B cell (primary cell): ENCODE data around the gene STAT1. TPM values are rescaled to one million over a fixed set of nuclear protein-coding genes. Genes with fewer than 3 reads are reported as not detected.

Experiments
- ATAC-seq: fragments of 200-7000 bp; cut with Tn5 transposase; one replicate; pipeline ENCODE4 v1.10.0; 2021; ENCODE audit warnings: low read depth, mild to moderate bottlenecking, moderate number of reproducible peaks, moderate library complexity
- CTCF ChIA-PET: fragments of 350-600 bp; sonication (Branson Sonifier 250); formaldehyde crosslinking; loops from one replicate; lab custom pipeline; 2021; ENCODE audit warnings: antibody characterized with exemption, inconsistent platforms; lab: Charles Lee
- POLR2A ChIA-PET: fragments of 350-600 bp; sonication (Branson Sonifier 250); formaldehyde crosslinking; loops from one replicate; lab custom pipeline; 2021; ENCODE audit warnings: antibody characterized with exemption; lab: Charles Lee
- DNase-seq: peaks from one replicate; pipeline ENCODE4 v3.0.0; 2013
- H2AFZ ChIP-seq: 2 replicates; pipeline ENCODE4 v1.6.1; 2012; ENCODE audit warnings: mild to moderate bottlenecking, low read depth, low read length; ENCODE audit not compliant: insufficient read depth, poor library complexity, severe bottlenecking
- H3K27ac ChIP-seq, 2 donors: 1 replicate in 1 of 2; 2 replicates in 1 of 2; pipeline ENCODE4 v1.5.1; 2012 to 2013; ENCODE audit warnings: low read length in 2 of 2, mild to moderate bottlenecking in 2 of 2, moderate library complexity in 1 of 2
- H3K27me3 ChIP-seq, 4 experiments: fragments of 200-600 bp in 1 of 4; sonication (generic) in 1 of 4; replicated peaks in 1 of 4; 1 replicate in 2 of 4; 2 replicates in 2 of 4; pipeline versions ENCODE4 v1.6.1 to v1.7.0; 2013 to 2016; ENCODE audit warnings: low read length in 3 of 4, mild to moderate bottlenecking in 2 of 4, mixed read lengths in 1 of 4, moderate library complexity in 1 of 4; ENCODE audit not compliant: insufficient read depth in 4 of 4, control insufficient read depth in 3 of 4; ENCODE audit errors: control extremely low read depth in 1 of 4
- H3K36me3 ChIP-seq, 2 experiments: replicated peaks in 1 of 2; 1 replicate in 1 of 2; 2 replicates in 1 of 2; pipeline versions ENCODE4 v1.6.1 to v1.7.1; 2013; ENCODE audit warnings: low read length in 1 of 2; ENCODE audit not compliant: insufficient read depth in 2 of 2, control insufficient read depth in 1 of 2; ENCODE audit errors: control extremely low read depth in 1 of 2, extremely low read depth in 1 of 2
- H3K4me1 ChIP-seq, 2 donors: fragments of 200-600 bp in 1 of 2; sonication (generic) in 1 of 2; 1 replicate in 1 of 2; 2 replicates in 1 of 2; pipeline versions ENCODE4 v1.5.1 to v1.6.1; 2013 to 2017; ENCODE audit warnings: low read length in 2 of 2; ENCODE audit not compliant: control insufficient read depth in 2 of 2, insufficient read depth in 2 of 2
- H3K4me2 ChIP-seq: replicated peaks from 2 replicates; pipeline ENCODE3; 2012; ENCODE audit warnings: mild to moderate bottlenecking, low read depth, low read length; ENCODE audit not compliant: poor library complexity, severe bottlenecking
- H3K4me3 ChIP-seq, 5 experiments: fragments of 200-600 bp in 1 of 5; sonication (generic) in 1 of 5; 1 replicate in 3 of 5; 2 replicates in 2 of 5; pipeline versions ENCODE4 v1.5.1 to v1.7.0; 2011 to 2016; ENCODE audit warnings: low read length in 4 of 5, mild to moderate bottlenecking in 4 of 5, low read depth in 2 of 5, control low read depth in 1 of 5, moderate library complexity in 1 of 5; ENCODE audit not compliant: insufficient read depth in 1 of 5; ENCODE audit errors: control extremely low read depth in 1 of 5, extremely low read depth in 1 of 5
- H3K79me2 ChIP-seq: fragments of 200-600 bp; sonication (generic); one replicate; pipeline ENCODE4 v1.6.0; 2016; ENCODE audit warnings: low read length; ENCODE audit not compliant: control insufficient read depth, insufficient read depth
- H3K9ac ChIP-seq: fragments of 200-600 bp; sonication (generic); 2 replicates; pipeline ENCODE4 v1.6.1; 2017; ENCODE audit warnings: mild to moderate bottlenecking, low read length, moderate library complexity
- H3K9me3 ChIP-seq, 3 donors: one replicate each; pipeline versions ENCODE4 v1.6.1 to v1.7.1; 2013; ENCODE audit warnings: low read length in 2 of 3; ENCODE audit not compliant: control insufficient read depth in 2 of 3, insufficient read depth in 1 of 3; ENCODE audit errors: control extremely low read depth in 1 of 3
- H4K20me1 ChIP-seq: 2 replicates; pipeline ENCODE4 v1.6.0; 2012; ENCODE audit warnings: mild to moderate bottlenecking, low read length; ENCODE audit not compliant: insufficient read depth, control insufficient read depth, poor library complexity, severe bottlenecking
- H3K27ac Mint-ChIP-seq: one replicate; pipeline ENCODE4 v1.8.0; 2021; ENCODE audit warnings: mixed read lengths
- H3K27me3 Mint-ChIP-seq: one replicate; pipeline ENCODE4 v1.8.0; 2021; ENCODE audit warnings: mixed read lengths
- H3K4me1 Mint-ChIP-seq: one replicate; pipeline ENCODE4 v1.8.0; 2021; ENCODE audit warnings: mixed read lengths
- H3K4me3 Mint-ChIP-seq: one replicate; pipeline ENCODE4 v1.8.0; 2021; ENCODE audit warnings: mixed read lengths
- H3K9me3 Mint-ChIP-seq: one replicate; pipeline ENCODE4 v1.8.0; 2022; ENCODE audit warnings: mixed read lengths; ENCODE audit not compliant: insufficient read depth
- CTCF ChIP-seq: fragments of 200-600 bp; IDR thresholded peaks from one replicate; pipeline ENCODE4 v1.8.0; 2022; ENCODE audit warnings: antibody characterized with exemption, mild to moderate bottlenecking
- EZH2 ChIP-seq: IDR thresholded peaks from 2 replicates; pipeline ENCODE4 v1.6.1; 2012; ENCODE audit warnings: borderline replicate concordance, low read depth, mild to moderate bottlenecking, moderate library complexity, low read length; ENCODE audit not compliant: insufficient read depth, poor library complexity, severe bottlenecking
- WGBS: methylation state at CpG from one replicate; pipeline ENCODE4 v1.1.5; 2013; ENCODE audit warnings: missing lambda C conversion rate; ENCODE audit not compliant: insufficient coverage; 5-methylcytosine and 5-hydroxymethylcytosine counted together
- intact Hi-C: fragments of 100-400 bp; cut with micrococcal nuclease; formaldehyde crosslinking; loops from one replicate; pipeline ENCODE4 v1.10.0; 2022
- polyA plus RNA-seq: library from polyadenylated mRNA; depleted of rRNA; stranded (reverse); fragments of >200 nt; gene quantifications from 2 replicates; pipeline ENCODE4 v1.2.3, GENCODE V29; 2012
- total RNA-seq, 2 donors: library from RNA; stranded (reverse); fragments of 120-200 nt in 1 of 2; gene quantifications; 1 replicate in 1 of 2; 2 replicates in 1 of 2; pipeline versions ENCODE4 v1.2.3 to v1.2.4, GENCODE V29; 2013 to 2022

The STAT1 gene
- total and polyA plus RNA-seq, 2 donors (not counting 1 experiment from before 2014, with no cell fraction given): 20.5 to 50.9 TPM

- H3K27me3 ChIP-seq: no peaks in the 10 kb centered on the region
- TF ChIP-seq CTCF (peak; percentile 82), EZH2 (no peak)
- Mint-ChIP-seq H3K4me3 (peak overlapping the region; percentile 5), H3K4me1 (peaks cover 3% of the 10 kb centered on the region), H3K27me3 (no peaks in the 10 kb centered on the region), H3K27ac (no peak overlapping the region), H3K9me3 (no peaks in the 10 kb centered on the region)
- ChIA-PET POLR2A (no interaction called here), CTCF (interaction anchor here (0.9 to 1.7 kb wide), 5 partner anchors 10 to 180 kb away, joined by 3 to 10 read pairs (median 5); no protein-coding TSS in a partner anchor)
- no peaks in the 10 kb centered on the region for H4K20me1 ChIP-seq
- H3K9me3 ChIP-seq: no peaks in the 10 kb centered on the region
- no peak overlapping the region for H3K27ac ChIP-seq
- peak overlapping the region; percentile 39 for H2AFZ ChIP-seq
- WGBS: 50% methylated on average over 2 of the region's 8 CpGs
- intact Hi-C loops: loop anchor here (1.0 kb wide), 3 partner anchors 10 to 180 kb away; no protein-coding TSS in a partner anchor
- H3K4me3 ChIP-seq: no peak overlapping the region
- H3K79me2 ChIP-seq: no peaks in the 10 kb centered on the region
- peak overlapping the region; percentile 57 for H3K4me2 ChIP-seq
- ATAC-seq: peak; percentile 77
- H3K36me3 ChIP-seq: no peaks in the 10 kb centered on the region
- DNase-seq: peak; percentile 73
- H3K9ac ChIP-seq: no peak overlapping the region
- H3K4me1 ChIP-seq: peaks cover 0 to 6% of the 10 kb centered on the region in 2 donors
Observed at GRCh38 chr2:191030521-191031154, 16.7 kb upstream of the STAT1 start.

GRCh38 chr2:191029280-191029950, 15.4 kb upstream of the STAT1 start:
- H3K9me3 Mint-ChIP-seq: no peaks in the 10 kb centered on the region
- no peak for TF ChIP-seq CTCF
- TF ChIP-seq EZH2: no peak
- CTCF ChIA-PET: interaction anchor here (0.6 to 2.9 kb wide), 10 partner anchors 9 to 245 kb away, joined by 3 to 13 read pairs (median 5); no protein-coding TSS in a partner anchor
- 89% methylated on average over 3 of the region's 10 CpGs for WGBS
- H3K27ac Mint-ChIP-seq: no peak overlapping the region
- Histone ChIP-seq H3K27ac (no peak overlapping the region), H3K9me3 (no peaks in the 10 kb centered on the region), H3K9ac (no peak overlapping the region), H2AFZ (no peak overlapping the region), H3K4me2 (no peak overlapping the region), H3K27me3 (no peaks in the 10 kb centered on the region), H3K36me3 (no peaks in the 10 kb centered on the region), H4K20me1 (no peaks in the 10 kb centered on the region), H3K4me1 (peaks cover 0 to 6% of the 10 kb centered on the region in 2 donors), H3K4me3 (no peak overlapping the region), H3K79me2 (no peaks in the 10 kb centered on the region)
- H3K27me3 Mint-ChIP-seq: no peaks in the 10 kb centered on the region
- no peak for DNase-seq
- intact Hi-C loops: loop anchor here (10.0 kb wide), 1 partner anchor 1585 kb away; the partner anchor contains the start of gene WDR75
- H3K4me1 Mint-ChIP-seq: peaks cover 3% of the 10 kb centered on the region
- no peak overlapping the region for H3K4me3 Mint-ChIP-seq
- POLR2A ChIA-PET: no interaction called here
- ATAC-seq: no peak
